ENCODE data around the gene TMEM139.

GRCh38 chr7:143280160-143280559 is 4.6 kb upstream of the TMEM139 start:
- TF ChIP-seq CTCF (IDR thresholded peaks at IDR 0.05) (no peak), POLR2A (IDR thresholded peaks at IDR 0.05) (no peak)

All from testis (tissue), 2 donors.